ENCODE results near the gene LRRC25. TPM values are rescaled to one million over a fixed set of nuclear protein-coding genes. Genes with fewer than 3 reads are reported as not detected.

Gene LRRC25
- total and polyA plus RNA-seq, 2 donors (not counting 1 experiment from before 2014, with no cell fraction given) = 0.10 to 1.2 TPM

- H3K79me2 ChIP-seq (ENCODE audit: control insufficient read depth, insufficient read depth, low read length) = no peaks in the 10 kb centered on the region
- H2AFZ ChIP-seq (ENCODE audit: low read length) = no peak overlapping the region
- H3K9ac ChIP-seq (ENCODE audit: insufficient read depth, low read length) = no peak overlapping the region
- H3K27me3 ChIP-seq (ENCODE audit: control insufficient read depth, insufficient read depth, low read length) = no peaks in the 10 kb centered on the region
- no peak for DNase-seq (ENCODE audit: low read depth in 2 of 2)
- no peak overlapping the region for H3K4me3 ChIP-seq (replicated peaks in 1 of 4; ENCODE audit: control extremely low read depth in 1 of 4, insufficient read depth in 1 of 4, low read depth in 3 of 4, low read length in 4 of 4)
- TF ChIP-seq EZH2 (IDR thresholded peaks at IDR 0.05; ENCODE audit: low read length, missing control alignments) (no peak), CTCF (conservative IDR thresholded peaks at IDR 0.05 in 1 of 2, IDR thresholded peaks at IDR 0.05 in 1 of 2; ENCODE audit: low read depth in 1 of 2, low read length in 2 of 2) (no peak)
- H3K4me2 ChIP-seq (ENCODE audit: extremely low read depth, insufficient read depth, low read length) = no peak overlapping the region
- H4K20me1 ChIP-seq (ENCODE audit: control insufficient read depth, extremely low read depth, insufficient read depth, low read length) = no peaks in the 10 kb centered on the region
- peaks cover 9% of the 10 kb centered on the region for H3K4me1 ChIP-seq (ENCODE audit: control insufficient read depth, extremely low read depth, insufficient read depth, low read length)
- peak overlapping the region; percentile 59 for H3K27ac ChIP-seq (ENCODE audit: insufficient read depth, low read length)
- H3K36me3 ChIP-seq (ENCODE audit: control insufficient read depth, insufficient read depth, low read length) = no peaks in the 10 kb centered on the region
- no peaks in the 10 kb centered on the region for H3K9me3 ChIP-seq (ENCODE audit: control insufficient read depth, insufficient read depth, low read depth, low read length)
Measured at GRCh38 chr19:18380843-18381242, 16.6 kb downstream of the LRRC25 start.

- Histone ChIP-seq H3K27ac (ENCODE audit: insufficient read depth, low read length) (peak overlapping the region; percentile 59), H4K20me1 (ENCODE audit: control insufficient read depth, extremely low read depth, insufficient read depth, low read length) (no peaks in the 10 kb centered on the region), H2AFZ (ENCODE audit: low read length) (no peak overlapping the region), H3K9me3 (ENCODE audit: control insufficient read depth, insufficient read depth, low read depth, low read length) (no peaks in the 10 kb centered on the region), H3K4me2 (ENCODE audit: extremely low read depth, insufficient read depth, low read length) (peak overlapping the region; percentile 33), H3K4me1 (ENCODE audit: control insufficient read depth, extremely low read depth, insufficient read depth, low read length) (peaks cover 9% of the 10 kb centered on the region), H3K4me3 (replicated peaks in 1 of 4; ENCODE audit: control extremely low read depth in 1 of 4, insufficient read depth in 1 of 4, low read depth in 3 of 4, low read length in 4 of 4) (no peak overlapping the region), H3K9ac (ENCODE audit: insufficient read depth, low read length) (no peak overlapping the region), H3K36me3 (ENCODE audit: control insufficient read depth, insufficient read depth, low read length) (no peaks in the 10 kb centered on the region), H3K79me2 (ENCODE audit: control insufficient read depth, insufficient read depth, low read length) (no peaks in the 10 kb centered on the region), H3K27me3 (ENCODE audit: control insufficient read depth, insufficient read depth, low read length) (no peaks in the 10 kb centered on the region)
- DNase-seq (ENCODE audit: low read depth in 2 of 2) = peak; percentile 91 to 93
- TF ChIP-seq EZH2 (IDR thresholded peaks at IDR 0.05; ENCODE audit: low read length, missing control alignments) (no peak), CTCF (conservative IDR thresholded peaks at IDR 0.05 in 1 of 2, IDR thresholded peaks at IDR 0.05 in 1 of 2; ENCODE audit: low read depth in 1 of 2, low read length in 2 of 2) (no peak)
Measured at GRCh38 chr19:18379803-18380747, 17.3 kb downstream of the LRRC25 start.

DNA sequence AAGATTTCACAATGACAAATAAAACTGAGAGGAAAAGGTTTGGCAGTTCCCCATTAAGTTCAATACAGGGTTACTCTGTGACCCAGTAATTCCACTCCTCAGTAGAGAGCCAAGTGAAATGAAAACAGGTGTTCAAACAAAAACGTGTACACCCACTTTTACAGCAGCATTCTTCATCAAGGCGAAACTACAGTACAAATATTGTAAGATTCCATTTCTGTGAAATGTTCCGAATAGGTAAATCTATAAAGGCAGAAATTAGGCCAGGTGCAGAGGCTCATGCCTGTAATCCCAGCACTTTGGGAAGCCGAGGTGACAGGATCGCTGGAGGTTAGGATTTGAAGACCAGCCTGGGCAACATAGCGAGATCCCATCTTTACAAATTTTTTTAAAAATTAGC, 20.4 kb downstream of the LRRC25 start:
- TF ChIP-seq CTCF (conservative IDR thresholded peaks at IDR 0.05 in 1 of 2, IDR thresholded peaks at IDR 0.05 in 1 of 2; ENCODE audit: low read depth in 1 of 2, low read length in 2 of 2) (no peak), EZH2 (IDR thresholded peaks at IDR 0.05; ENCODE audit: low read length, missing control alignments) (no peak)
- H3K79me2 ChIP-seq (ENCODE audit: control insufficient read depth, insufficient read depth, low read length) = no peaks in the 10 kb centered on the region
- no peaks in the 10 kb centered on the region for H4K20me1 ChIP-seq (ENCODE audit: control insufficient read depth, extremely low read depth, insufficient read depth, low read length)
- H3K27ac ChIP-seq (ENCODE audit: insufficient read depth, low read length) = no peak overlapping the region
- peaks cover 23% of the 10 kb centered on the region for H3K4me1 ChIP-seq (ENCODE audit: control insufficient read depth, extremely low read depth, insufficient read depth, low read length)
- no peak overlapping the region for H3K4me3 ChIP-seq (replicated peaks in 1 of 4; ENCODE audit: control extremely low read depth in 1 of 4, insufficient read depth in 1 of 4, low read depth in 3 of 4, low read length in 4 of 4)
- no peaks in the 10 kb centered on the region for H3K27me3 ChIP-seq (ENCODE audit: control insufficient read depth, insufficient read depth, low read length)
- DNase-seq (ENCODE audit: low read depth in 2 of 2) = no peak
- no peaks in the 10 kb centered on the region for H3K36me3 ChIP-seq (ENCODE audit: control insufficient read depth, insufficient read depth, low read length)
- no peak overlapping the region for H3K4me2 ChIP-seq (ENCODE audit: extremely low read depth, insufficient read depth, low read length)
- H2AFZ ChIP-seq (ENCODE audit: low read length) = no peak overlapping the region
- H3K9me3 ChIP-seq (ENCODE audit: control insufficient read depth, insufficient read depth, low read depth, low read length) = no peaks in the 10 kb centered on the region
- H3K9ac ChIP-seq (ENCODE audit: insufficient read depth, low read length) = no peak overlapping the region
